Cardiac fibroblast (primary cell): ENCODE data around the gene ABCA3.

Source experiments
- DNase-seq, 2 donors: peaks; one replicate each; pipeline versions ENCODE4 v3.0.0 to v3.0.0-alpha.2; 2010; ENCODE audit warnings: low read depth in 2 of 2
- H3K4me3 ChIP-seq, 2 donors: replicated peaks in 1 of 2; 1 replicate in 1 of 2; 2 replicates in 1 of 2; pipeline ENCODE4 v1.5.1; 2011; ENCODE audit warnings: low read depth in 2 of 2, low read length in 2 of 2, mild to moderate bottlenecking in 2 of 2, moderate library complexity in 1 of 2
- CTCF ChIP-seq: IDR thresholded peaks from one replicate; pipeline ENCODE4 v1.5.1; 2011; ENCODE audit warnings: low read depth, mild to moderate bottlenecking, low read length, inconsistent platforms

Gene ABCA3

GRCh38 chr16:2253293-2253692, 87.2 kb downstream of the ABCA3 start:
- DNase-seq, result no peak
- TF ChIP-seq CTCF, result no peak
- H3K4me3 ChIP-seq, result no peak overlapping the region

DNA sequence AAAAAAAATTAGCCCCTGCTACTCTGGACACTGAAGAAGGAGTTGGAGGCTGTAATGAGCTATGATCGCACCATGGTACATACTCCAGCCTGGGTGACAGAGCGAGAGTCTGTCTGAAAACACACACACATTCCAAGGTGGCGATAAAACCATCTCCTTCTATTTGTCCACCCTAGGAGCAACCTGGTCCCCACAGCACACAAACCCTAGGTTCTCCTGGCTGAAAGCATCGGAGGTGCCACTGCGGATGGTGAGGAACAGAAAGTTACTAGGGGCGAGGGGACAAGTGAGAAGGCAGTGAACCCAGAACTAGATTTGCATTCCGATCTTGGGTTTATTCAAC, 87.8 kb downstream of the ABCA3 start:
- DNase-seq, result no peak
- no peak for TF ChIP-seq CTCF
- no peak overlapping the region for H3K4me3 ChIP-seq

GRCh38 chr16:2251296-2252111, 89.0 kb downstream of the ABCA3 start, which contains the start of gene ECI1:
Gene ECI1 (minus strand): TSS chr16:2251587. CDS start chr16:2251566, 21 bp downstream.
- peak; percentile 52 for TF ChIP-seq CTCF
- H3K4me3 ChIP-seq, result peak within 1 kb of the TSS; percentile 53 to 66
- DNase-seq, result peak; percentile 96 to 98

DNA sequence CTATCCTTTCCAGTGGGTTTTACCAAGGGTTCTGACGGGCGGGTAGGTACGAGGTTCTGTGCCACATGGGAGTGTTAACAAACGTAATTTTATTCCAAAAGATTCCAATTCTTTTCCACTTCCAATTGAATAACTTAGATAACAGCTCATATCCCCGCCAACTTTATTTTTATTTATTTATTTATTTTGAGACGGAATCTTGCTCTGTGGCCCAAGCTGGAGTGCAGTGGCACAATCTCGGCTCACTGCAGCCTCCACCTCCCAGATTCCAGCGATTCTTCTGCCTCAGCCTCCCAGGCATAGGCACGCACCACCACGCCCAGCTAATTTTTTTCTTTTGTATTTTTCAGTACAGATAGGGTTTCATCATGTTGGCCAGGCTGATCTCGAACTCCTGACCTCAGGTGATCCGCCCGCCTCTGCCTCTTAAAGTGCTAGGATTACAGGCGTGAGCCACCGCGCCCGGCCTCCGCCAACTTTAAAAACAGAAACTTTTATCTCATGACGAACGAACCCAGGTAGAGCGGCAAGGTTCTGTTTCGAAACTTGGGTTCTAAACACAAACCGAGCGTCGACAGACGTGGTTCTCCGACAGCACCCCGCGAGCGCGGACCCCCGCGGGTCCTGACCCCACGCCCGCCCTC, 89.8 kb downstream of the ABCA3 start:
- TF ChIP-seq CTCF, result no peak
- peak; percentile 20 to 49 for DNase-seq
- peak overlapping the region; percentile 53 to 66 for H3K4me3 ChIP-seq

DNA sequence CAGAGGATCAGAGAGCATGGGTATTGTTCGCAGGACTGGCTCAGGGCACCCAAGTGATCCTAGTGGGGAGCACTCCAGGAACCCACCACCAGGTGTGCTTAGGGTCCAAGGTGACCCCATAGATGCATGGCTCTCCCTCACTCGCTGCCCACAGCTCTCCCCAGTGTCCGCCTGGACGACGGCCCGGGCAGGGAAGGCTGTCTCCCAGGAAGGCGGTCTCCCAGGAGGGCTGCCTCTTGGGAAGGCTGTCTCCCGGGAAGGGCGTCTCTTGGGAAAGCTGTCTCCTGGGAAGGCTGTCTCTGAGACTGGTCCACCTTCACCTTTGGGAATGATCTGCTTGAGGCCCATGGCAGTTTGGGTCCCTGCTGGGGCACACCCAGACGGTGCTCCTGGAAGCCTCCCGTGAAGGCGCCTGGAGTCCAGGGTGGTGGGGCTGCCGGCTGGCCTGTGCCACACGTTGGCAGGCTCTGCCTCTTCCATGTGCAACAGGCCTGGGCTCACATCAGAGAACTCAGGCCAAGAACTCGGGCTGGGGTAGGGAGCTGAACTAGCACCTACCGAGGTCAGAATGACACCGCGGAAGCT, 94.1 kb downstream of the ABCA3 start:
- no peak for DNase-seq
- no peak overlapping the region for H3K4me3 ChIP-seq

More for the DNA sequence above, 94.1 kb downstream of the ABCA3 start:
- TF ChIP-seq CTCF, result no peak
